ENCODE results near the gene EIF3D.
"Not testable (repeated sequence)": the region's sequence is repeated elsewhere in the genome, so short reads cannot be mapped to it uniquely, and the experiment has no call there.

Gene EIF3D

DNA sequence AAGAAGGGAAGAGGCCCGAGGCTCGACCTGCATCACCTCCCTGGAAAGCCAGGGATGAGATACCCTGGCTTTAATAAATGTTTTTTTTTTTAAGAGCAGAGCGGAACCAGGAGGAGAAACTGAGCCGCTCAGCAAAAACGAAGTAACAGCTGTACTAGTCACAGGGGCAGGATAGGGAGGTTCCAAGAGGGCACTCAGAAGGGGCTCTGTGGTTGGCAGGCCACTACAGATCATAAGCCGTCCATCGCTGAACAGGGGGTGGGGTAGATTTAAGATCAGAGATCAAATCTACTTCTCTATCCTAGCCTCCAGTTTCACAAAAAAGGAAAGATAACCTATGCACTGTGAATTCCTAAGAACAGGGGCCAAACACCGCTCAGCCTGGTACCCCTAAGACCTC, 625 bp downstream of the EIF3D start:
- 15% methylated on average over 8 of the region's 8 CpGs for WGBS
- Histone ChIP-seq H2BK12ac (ENCODE audit: low read length in 2 of 2) (no peak overlapping the region), H3K9me3 (ENCODE audit: control insufficient read depth, low read length) (no peaks in the 10 kb centered on the region)

DNA sequence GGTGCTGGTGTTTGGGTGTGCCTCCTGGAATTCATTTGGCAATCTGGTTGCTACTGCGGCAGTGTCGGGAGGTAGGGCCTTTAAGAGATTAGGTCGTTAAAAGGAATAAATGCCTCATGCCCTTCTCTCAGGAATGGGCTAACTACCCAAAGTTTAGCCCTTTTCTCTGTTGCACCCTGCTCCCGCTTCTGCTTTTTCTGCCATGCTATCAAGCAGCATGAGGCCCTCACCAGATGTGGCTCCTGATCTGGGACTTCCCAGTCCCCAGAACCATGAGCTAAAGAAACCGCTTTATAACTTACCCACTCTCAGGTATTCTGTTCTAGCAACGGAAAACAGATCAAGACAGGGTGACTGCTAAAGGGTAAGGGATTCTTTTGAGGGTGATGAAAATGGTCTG, 6.3 kb downstream of the EIF3D start:
- H3K9me3 ChIP-seq (ENCODE audit: control insufficient read depth, low read length), result no peaks in the 10 kb centered on the region
- no peak overlapping the region for H4K8ac ChIP-seq (ENCODE audit: low read length)
- 74% methylated on average over 4 of the region's 6 CpGs for WGBS
- no peak overlapping the region for H2AK5ac ChIP-seq (ENCODE audit: low read length, severe bottlenecking)
- no peak overlapping the region for H2BK12ac ChIP-seq (ENCODE audit: low read length in 2 of 2)
- H3K9ac ChIP-seq (ENCODE audit: low read length), result no peak overlapping the region
- H3K4me1 ChIP-seq (ENCODE audit: control insufficient read depth, insufficient read depth, low read depth, low read length), result peaks cover 3% of the 10 kb centered on the region
- peaks cover 71 to 97% of the 10 kb centered on the region in 2 experiments for H3K36me3 ChIP-seq (ENCODE audit: control insufficient read depth in 1 of 2, insufficient read depth in 2 of 2, low read depth in 1 of 2, low read length in 2 of 2)
- no peak overlapping the region for H2BK5ac ChIP-seq (ENCODE audit: low read depth, low read length, poor library complexity, severe bottlenecking)
- DNase-seq, result no peak
- no peak overlapping the region for H3K4ac ChIP-seq (ENCODE audit: low read depth in 1 of 2, low read length in 2 of 2)
- H2BK15ac ChIP-seq (ENCODE audit: low read depth, poor library complexity, severe bottlenecking), result no peak overlapping the region
- H3K4me2 ChIP-seq (ENCODE audit: low read length, poor library complexity, severe bottlenecking), result no peak overlapping the region
- no peak overlapping the region for H3K18ac ChIP-seq (ENCODE audit: low read depth in 1 of 2, low read length in 2 of 2)
- no peak overlapping the region for H3K27ac ChIP-seq (ENCODE audit: low read length, poor library complexity, severe bottlenecking)
- H4K91ac ChIP-seq (ENCODE audit: low read length), result no peak overlapping the region
- H3K14ac ChIP-seq (ENCODE audit: low read length in 2 of 2), result no peak overlapping the region
- H3K4me3 ChIP-seq (ENCODE audit: insufficient read depth in 1 of 2, low read depth in 1 of 2, low read length in 2 of 2), result no peak overlapping the region
- H3K23ac ChIP-seq (ENCODE audit: low read length in 2 of 2), result no peak overlapping the region
- no peak overlapping the region for H2AFZ ChIP-seq (ENCODE audit: low read depth, low read length)
- no peak overlapping the region for H2BK120ac ChIP-seq (ENCODE audit: low read depth, low read length)
- H3K27me3 ChIP-seq (ENCODE audit: control insufficient read depth in 1 of 2, insufficient read depth in 1 of 2, low read length in 2 of 2), result no peaks in the 10 kb centered on the region
- peaks cover 40% of the 10 kb centered on the region for H3K79me1 ChIP-seq (replicated peaks; ENCODE audit: low read length, poor library complexity, severe bottlenecking)

More for the DNA sequence above, 625 bp downstream of the EIF3D start:
- Histone ChIP-seq H3K9ac (ENCODE audit: low read length) (peak overlapping the region; percentile 95), H2AK5ac (ENCODE audit: low read length, severe bottlenecking) (peak overlapping the region; percentile 64), H2AFZ (ENCODE audit: low read depth, low read length) (no peak overlapping the region), H3K14ac (ENCODE audit: low read length in 2 of 2) (no peak overlapping the region), H3K18ac (ENCODE audit: low read depth in 1 of 2, low read length in 2 of 2) (peak overlapping the region; percentile 81 to 94), H3K4me2 (ENCODE audit: low read length, poor library complexity, severe bottlenecking) (peak overlapping the region; percentile 60), H2BK5ac (ENCODE audit: low read depth, low read length, poor library complexity, severe bottlenecking) (peak overlapping the region; percentile 81), H3K27ac (ENCODE audit: low read length, poor library complexity, severe bottlenecking) (peak overlapping the region; percentile 95), H4K8ac (ENCODE audit: low read length) (peak overlapping the region; percentile 54), H3K27me3 (ENCODE audit: control insufficient read depth in 1 of 2, insufficient read depth in 1 of 2, low read length in 2 of 2) (no peaks in the 10 kb centered on the region), H2BK120ac (ENCODE audit: low read depth, low read length) (peak overlapping the region; percentile 6), H3K4ac (ENCODE audit: low read depth in 1 of 2, low read length in 2 of 2) (peak overlapping the region; percentile 20 to 87), H3K79me1 (replicated peaks; ENCODE audit: low read length, poor library complexity, severe bottlenecking) (peaks cover 17% of the 10 kb centered on the region), H3K4me1 (ENCODE audit: control insufficient read depth, insufficient read depth, low read depth, low read length) (peaks cover 10% of the 10 kb centered on the region), H3K36me3 (ENCODE audit: control insufficient read depth in 1 of 2, insufficient read depth in 2 of 2, low read depth in 1 of 2, low read length in 2 of 2) (peaks cover 26 to 40% of the 10 kb centered on the region in 2 experiments), H4K91ac (ENCODE audit: low read length) (no peak overlapping the region), H2BK15ac (ENCODE audit: low read depth, poor library complexity, severe bottlenecking) (no peak overlapping the region), H3K4me3 (ENCODE audit: insufficient read depth in 1 of 2, low read depth in 1 of 2, low read length in 2 of 2) (peak overlapping the region; percentile 77 to 89), H3K23ac (ENCODE audit: low read length in 2 of 2) (no peak overlapping the region)
- DNase-seq, result peak; percentile 59

DNA sequence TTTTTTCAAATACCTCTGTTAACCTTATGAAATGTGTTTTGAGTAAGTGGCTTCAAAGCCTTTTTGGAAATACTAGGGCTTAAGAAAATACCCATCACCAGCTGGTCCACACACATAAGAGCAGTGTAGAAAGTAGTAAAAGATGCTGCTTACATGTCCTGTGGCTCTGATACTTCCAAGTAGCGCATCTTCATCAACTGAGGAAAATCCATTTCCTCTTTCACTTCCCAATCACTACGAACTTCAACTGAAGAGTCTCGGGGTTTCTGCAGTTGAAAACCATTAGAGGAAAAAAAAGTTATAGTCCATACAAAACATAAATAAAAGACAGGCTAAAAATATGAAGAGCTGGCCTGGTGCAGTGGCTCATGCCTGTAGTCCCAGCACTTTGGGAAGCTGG, 8.5 kb downstream of the EIF3D start:
- no peak overlapping the region for H3K4me3 ChIP-seq (ENCODE audit: insufficient read depth in 1 of 2, low read depth in 1 of 2, low read length in 2 of 2)
- H3K27ac ChIP-seq (ENCODE audit: low read length, poor library complexity, severe bottlenecking), result no peak overlapping the region
- H3K18ac ChIP-seq (ENCODE audit: low read depth in 1 of 2, low read length in 2 of 2), result no peak overlapping the region
- no peak overlapping the region for H3K4ac ChIP-seq (ENCODE audit: low read depth in 1 of 2, low read length in 2 of 2)
- WGBS, result 91% methylated on average over 1 of the region's 3 CpGs
- DNase-seq, result no peak
- no peak overlapping the region for H3K9ac ChIP-seq (ENCODE audit: low read length)
- H2BK12ac ChIP-seq (ENCODE audit: low read length in 2 of 2), result no peak overlapping the region
- H2AK5ac ChIP-seq (ENCODE audit: low read length, severe bottlenecking), result no peak overlapping the region
- no peaks in the 10 kb centered on the region for H3K4me1 ChIP-seq (ENCODE audit: control insufficient read depth, insufficient read depth, low read depth, low read length)
- no peak overlapping the region for H2BK120ac ChIP-seq (ENCODE audit: low read depth, low read length)
- H3K36me3 ChIP-seq (ENCODE audit: control insufficient read depth in 1 of 2, insufficient read depth in 2 of 2, low read depth in 1 of 2, low read length in 2 of 2), result peaks cover 79 to 99% of the 10 kb centered on the region in 2 experiments
- H3K4me2 ChIP-seq (ENCODE audit: low read length, poor library complexity, severe bottlenecking), result no peak overlapping the region
- no peaks in the 10 kb centered on the region for H3K9me3 ChIP-seq (ENCODE audit: control insufficient read depth, low read length)
- no peak overlapping the region for H4K91ac ChIP-seq (ENCODE audit: low read length)
- no peak overlapping the region for H3K14ac ChIP-seq (ENCODE audit: low read length in 2 of 2)
- no peak overlapping the region for H4K8ac ChIP-seq (ENCODE audit: low read length)
- H2AFZ ChIP-seq (ENCODE audit: low read depth, low read length), result no peak overlapping the region
- H2BK15ac ChIP-seq (ENCODE audit: low read depth, poor library complexity, severe bottlenecking), result no peak overlapping the region
- peaks cover 49% of the 10 kb centered on the region for H3K79me1 ChIP-seq (replicated peaks; ENCODE audit: low read length, poor library complexity, severe bottlenecking)
- no peaks in the 10 kb centered on the region for H3K27me3 ChIP-seq (ENCODE audit: control insufficient read depth in 1 of 2, insufficient read depth in 1 of 2, low read length in 2 of 2)
- H3K23ac ChIP-seq (ENCODE audit: low read length in 2 of 2), result no peak overlapping the region
- H2BK5ac ChIP-seq (ENCODE audit: low read depth, low read length, poor library complexity, severe bottlenecking), result no peak overlapping the region

DNA sequence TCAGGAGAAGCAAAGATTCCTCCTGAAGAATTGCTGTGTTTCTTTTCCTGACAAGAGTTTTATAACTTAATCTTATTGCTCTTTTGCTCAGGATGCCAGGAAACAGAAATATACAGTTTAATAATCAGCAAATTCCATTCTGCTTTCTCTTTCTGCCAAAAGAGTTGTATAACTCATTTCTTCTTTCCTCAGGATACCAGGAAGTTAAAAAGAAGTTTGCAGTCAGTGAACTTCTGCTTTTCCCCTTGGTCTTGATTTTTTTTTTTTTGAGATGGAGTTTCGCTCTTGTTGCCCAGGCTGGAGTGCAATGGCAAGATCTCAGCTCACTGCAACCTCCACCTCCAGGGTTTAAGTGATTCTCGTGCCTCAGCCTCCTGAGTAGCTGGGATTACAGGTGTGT, 9.1 kb downstream of the EIF3D start:
- H2AFZ ChIP-seq (ENCODE audit: low read depth, low read length); H3K9ac ChIP-seq (ENCODE audit: low read length); H3K18ac ChIP-seq (ENCODE audit: low read depth in 1 of 2, low read length in 2 of 2); H2AK5ac ChIP-seq (ENCODE audit: low read length, severe bottlenecking); H3K14ac ChIP-seq (ENCODE audit: low read length in 2 of 2); H4K8ac ChIP-seq (ENCODE audit: low read length); H3K4me2 ChIP-seq (ENCODE audit: low read length, poor library complexity, severe bottlenecking); H2BK5ac ChIP-seq (ENCODE audit: low read depth, low read length, poor library complexity, severe bottlenecking); H3K9me3 ChIP-seq (ENCODE audit: control insufficient read depth, low read length); H2BK120ac ChIP-seq (ENCODE audit: low read depth, low read length); H3K4me1 ChIP-seq (ENCODE audit: control insufficient read depth, insufficient read depth, low read depth, low read length); H3K4ac ChIP-seq (ENCODE audit: low read depth in 1 of 2, low read length in 2 of 2); H3K27me3 ChIP-seq (ENCODE audit: control insufficient read depth in 1 of 2, insufficient read depth in 1 of 2, low read length in 2 of 2); H3K23ac ChIP-seq (ENCODE audit: low read length in 2 of 2); H3K27ac ChIP-seq (ENCODE audit: low read length, poor library complexity, severe bottlenecking); DNase-seq; H4K91ac ChIP-seq (ENCODE audit: low read length); H3K4me3 ChIP-seq (ENCODE audit: insufficient read depth in 1 of 2, low read depth in 1 of 2, low read length in 2 of 2); H2BK12ac ChIP-seq (ENCODE audit: low read length in 2 of 2); H2BK15ac ChIP-seq (ENCODE audit: low read depth, poor library complexity, severe bottlenecking): not testable (repeated sequence)
- Histone ChIP-seq H3K36me3 (ENCODE audit: control insufficient read depth in 1 of 2, insufficient read depth in 2 of 2, low read depth in 1 of 2, low read length in 2 of 2) (peaks cover 80 to 99% of the 10 kb centered on the region in 2 experiments), H3K79me1 (replicated peaks; ENCODE audit: low read length, poor library complexity, severe bottlenecking) (peaks cover 46% of the 10 kb centered on the region)
- 100% methylated on average over 2 of the region's 2 CpGs for WGBS
